ENCODE measurements around the gene BBOX1.
"Not testable (repeated sequence)": the region's sequence is repeated elsewhere in the genome, so short reads cannot be mapped to it uniquely, and the experiment has no call there.

The BBOX1 gene, protein sequence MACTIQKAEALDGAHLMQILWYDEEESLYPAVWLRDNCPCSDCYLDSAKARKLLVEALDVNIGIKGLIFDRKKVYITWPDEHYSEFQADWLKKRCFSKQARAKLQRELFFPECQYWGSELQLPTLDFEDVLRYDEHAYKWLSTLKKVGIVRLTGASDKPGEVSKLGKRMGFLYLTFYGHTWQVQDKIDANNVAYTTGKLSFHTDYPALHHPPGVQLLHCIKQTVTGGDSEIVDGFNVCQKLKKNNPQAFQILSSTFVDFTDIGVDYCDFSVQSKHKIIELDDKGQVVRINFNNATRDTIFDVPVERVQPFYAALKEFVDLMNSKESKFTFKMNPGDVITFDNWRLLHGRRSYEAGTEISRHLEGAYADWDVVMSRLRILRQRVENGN

DNA sequence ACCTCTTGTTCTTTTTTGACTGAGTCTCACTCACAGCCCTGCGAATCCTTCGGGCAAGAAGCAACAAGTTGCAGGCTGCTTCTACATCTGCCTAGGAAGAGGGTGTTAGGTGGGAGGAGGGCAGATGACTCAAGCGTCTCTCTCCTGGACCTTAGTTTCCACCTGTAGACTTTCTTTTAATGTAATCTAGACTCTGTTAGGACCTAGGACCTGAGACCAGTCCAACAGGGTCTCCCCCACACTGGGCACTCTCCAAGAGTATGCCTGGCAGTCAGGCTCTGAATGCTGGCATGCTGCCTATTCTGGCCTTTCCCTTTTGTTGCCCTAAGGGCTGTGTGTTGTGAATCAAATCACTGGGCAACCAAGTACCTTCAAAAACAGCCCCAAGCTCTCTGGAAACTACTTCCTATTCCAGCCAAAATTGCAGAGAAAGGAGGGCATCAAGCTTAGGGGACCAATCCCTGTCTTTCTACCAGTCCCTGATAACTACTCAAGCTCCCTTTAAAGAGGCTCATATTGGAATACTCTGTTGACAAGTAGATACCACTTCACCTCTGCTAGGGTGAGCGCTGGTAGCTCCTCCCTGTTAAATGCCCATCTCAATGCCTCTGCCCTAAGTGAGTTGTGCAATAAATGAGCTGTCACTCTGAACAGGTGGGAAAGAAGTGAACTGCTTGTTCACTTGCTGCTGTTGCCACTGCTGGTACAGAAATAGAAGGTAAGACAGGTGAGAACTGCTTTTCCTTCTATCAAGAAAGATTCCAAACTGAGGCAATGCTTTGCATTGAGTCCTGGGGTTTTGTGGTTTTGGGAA, at the start of gene BBOX1:
Gene BBOX1, plus strand, starts transcription at position 514 of the 814 bp plus-strand sequence. CDS start 14,616 bp downstream, outside the sequence.
- DNase-seq = peak; percentile 21

DNA sequence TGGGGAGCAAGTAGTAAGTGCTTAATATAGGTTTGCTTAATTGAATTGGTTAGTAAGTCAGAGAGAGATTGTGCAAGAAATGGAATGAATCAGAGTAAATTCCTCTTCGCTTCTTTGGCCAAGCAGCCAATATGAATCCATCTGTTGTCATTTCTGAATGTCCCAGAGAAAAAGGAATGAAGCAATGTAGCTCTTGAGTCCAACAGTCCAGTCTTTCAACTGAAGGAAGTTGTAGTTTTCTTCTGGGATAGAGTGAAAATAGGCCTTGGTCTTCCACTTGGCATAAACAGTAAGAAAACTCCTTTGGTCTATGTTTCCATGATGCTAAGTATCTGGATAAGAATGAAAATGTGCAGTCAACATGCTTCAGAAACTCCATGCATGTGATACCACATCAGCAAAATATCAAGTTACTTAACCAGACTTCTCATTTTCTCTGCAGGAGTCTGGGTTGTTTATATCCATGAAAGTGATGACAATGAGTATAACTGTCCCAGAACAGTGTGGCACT, 48.5 kb upstream of the BBOX1 start:
- DNase-seq = no peak

DNA sequence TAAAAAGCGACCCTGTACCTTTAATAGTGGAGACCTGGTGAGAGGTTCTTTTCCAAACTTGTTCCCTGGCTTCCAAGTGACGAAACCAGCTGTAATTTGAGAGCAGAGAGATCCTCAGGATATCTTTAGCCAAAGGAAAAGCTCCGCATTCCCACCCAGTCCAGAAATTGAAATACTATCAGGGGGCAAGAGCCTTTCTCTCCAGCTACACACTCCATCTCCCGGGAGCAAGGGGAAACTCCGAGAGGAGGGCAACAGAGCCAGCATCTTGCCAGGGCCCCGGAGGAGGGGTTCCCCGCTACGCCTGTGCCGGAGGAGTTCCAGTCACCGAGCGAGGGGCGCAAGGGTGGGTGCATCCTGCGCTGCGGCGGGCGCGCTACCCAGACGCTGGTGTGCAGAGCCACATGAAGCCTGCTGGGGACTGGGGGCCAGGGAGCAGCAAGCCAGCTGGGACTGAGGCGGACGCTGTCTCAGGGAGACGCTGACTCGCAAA, 46.6 kb upstream of the BBOX1 start, which contains the start of gene FIBIN:
Gene FIBIN, plus strand, starts transcription at position 148 of the 493 bp plus-strand sequence. CDS start 415 bp downstream, outside the sequence.
- no peak for DNase-seq

DNA sequence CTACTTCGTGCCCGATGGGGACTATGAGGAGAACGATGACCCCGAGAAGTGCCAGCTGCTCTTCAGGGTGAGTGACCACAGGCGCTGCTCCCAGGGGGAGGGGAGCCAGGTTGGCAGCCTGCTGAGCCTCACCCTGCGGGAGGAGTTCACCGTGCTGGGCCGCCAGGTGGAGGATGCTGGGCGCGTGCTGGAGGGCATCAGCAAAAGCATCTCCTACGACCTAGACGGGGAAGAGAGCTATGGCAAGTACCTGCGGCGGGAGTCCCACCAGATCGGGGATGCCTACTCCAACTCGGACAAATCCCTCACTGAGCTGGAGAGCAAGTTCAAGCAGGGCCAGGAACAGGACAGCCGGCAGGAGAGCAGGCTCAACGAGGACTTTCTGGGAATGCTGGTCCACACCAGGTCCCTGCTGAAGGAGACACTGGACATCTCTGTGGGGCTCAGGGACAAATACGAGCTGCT, 46.0 kb upstream of the BBOX1 start:
- DNase-seq = no peak

DNA sequence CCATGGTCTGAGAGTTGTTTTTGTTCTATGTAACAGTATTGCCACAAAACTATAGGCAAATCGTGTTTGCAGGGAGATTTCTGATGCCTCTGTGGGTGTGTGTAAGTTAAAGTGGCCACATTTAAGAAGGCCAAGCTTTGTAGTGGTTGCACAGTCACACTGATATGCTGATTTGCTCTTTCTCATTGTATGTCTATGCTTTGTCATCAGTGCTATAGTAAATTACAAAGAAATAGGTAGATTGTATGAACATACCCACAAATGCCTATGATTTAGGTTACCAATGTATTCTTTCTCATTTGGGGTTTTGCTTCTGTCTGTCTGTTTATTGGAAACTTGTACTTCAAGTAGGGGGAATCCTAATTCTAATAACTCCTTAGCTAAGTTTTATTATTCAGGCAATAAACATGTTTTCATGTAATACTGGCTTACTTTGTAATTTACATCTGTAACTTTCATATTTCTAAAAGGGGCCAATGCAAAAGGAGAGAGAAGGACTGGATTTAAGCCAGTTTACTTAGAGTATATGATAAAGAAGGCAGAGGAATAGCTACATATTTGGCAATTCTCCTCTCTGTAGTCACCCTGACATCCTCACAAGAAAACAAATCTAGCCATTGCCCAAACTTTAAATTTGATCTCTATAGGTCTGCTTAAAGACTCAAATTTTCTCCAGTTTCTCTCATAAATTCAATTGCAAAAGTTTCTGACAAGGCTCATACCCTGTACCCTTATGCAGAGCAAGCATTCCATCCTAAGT, 44.7 kb upstream of the BBOX1 start:
- no peak for DNase-seq

DNA sequence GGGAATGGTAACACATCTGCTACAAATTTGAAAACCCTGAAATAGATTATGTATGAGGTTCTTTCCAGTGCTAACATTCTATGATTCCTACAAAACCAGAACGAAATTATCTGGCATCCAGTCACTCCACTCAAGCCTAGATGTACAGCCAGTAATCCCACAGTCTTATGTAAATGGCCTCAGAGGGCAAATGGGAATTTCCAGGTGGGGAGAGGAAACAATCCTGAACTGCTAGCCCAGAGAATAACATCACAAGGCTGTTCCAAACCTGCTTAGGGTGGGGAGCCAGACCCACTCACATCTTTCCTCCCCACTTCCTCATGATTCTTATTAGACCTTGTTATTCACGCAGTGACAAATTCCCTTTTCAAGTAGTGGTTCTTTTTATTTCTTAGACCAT, 43.2 kb upstream of the BBOX1 start:
- no peak for DNase-seq

DNA sequence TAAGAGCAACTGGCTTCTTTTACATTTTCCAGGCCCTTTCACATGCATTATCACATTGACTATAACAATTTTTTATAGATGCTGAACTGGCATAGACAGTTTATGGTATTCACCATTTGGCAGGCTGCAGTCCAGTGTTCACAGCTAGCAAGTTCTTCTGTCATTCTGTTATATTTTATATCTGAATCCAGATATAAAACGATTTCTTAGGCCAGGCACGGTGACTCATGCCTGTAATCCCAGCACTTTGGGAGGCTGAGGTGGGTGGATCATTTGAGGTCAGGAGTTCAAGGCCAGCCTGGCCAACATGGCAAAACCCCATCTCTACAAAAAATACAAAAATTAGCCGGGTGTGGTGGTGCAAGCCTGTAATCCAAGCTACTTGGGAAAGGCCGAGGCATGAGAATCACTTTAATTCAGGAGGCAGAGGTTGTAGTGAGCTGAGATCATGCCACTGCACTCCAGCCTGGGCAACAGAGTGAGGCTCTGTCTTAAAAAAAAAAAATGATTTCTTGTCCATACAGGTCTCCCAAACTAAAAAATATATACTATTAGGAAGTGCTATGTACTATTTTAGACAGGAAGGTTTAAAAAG, 39.4 kb upstream of the BBOX1 start:
- not testable (repeated sequence) for DNase-seq

DNA sequence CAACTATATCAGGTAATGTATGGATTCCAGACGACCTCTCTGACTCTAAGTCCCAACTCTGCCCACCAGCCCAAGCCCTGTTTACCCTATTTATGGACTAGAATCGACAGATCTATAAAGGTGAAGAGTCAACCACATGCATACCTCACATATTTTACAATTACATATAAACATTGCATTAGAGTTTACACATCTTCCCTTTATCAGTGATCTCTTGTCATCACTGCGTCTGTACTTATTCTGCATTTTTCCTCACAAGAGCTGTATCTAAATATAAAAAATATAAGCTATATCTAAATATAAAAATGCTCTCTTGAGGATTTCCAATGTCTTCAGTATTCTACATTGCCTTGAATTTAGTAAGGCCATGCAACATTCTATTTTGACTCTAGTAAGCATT, 38.2 kb upstream of the BBOX1 start:
- no peak for DNase-seq

DNA sequence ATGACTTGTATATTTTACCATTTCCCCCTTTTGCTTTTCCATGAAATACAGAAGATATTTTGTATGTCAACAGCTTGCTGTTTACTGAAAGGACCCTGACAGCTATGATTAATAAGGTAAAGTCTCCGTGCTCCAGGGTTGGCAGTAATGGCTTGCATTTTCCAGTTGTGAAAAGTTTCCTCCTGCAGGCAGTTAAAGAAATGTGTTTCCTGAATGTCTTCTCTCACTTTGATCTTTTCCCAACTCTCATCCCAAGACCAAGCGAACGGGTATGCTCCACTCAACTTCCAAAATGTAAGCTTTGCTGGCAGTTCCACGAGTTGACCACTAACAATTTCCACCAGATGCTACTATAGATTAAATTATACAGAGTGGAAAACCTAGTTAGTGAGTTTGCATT, 37.8 kb upstream of the BBOX1 start:
- no peak for DNase-seq

DNA sequence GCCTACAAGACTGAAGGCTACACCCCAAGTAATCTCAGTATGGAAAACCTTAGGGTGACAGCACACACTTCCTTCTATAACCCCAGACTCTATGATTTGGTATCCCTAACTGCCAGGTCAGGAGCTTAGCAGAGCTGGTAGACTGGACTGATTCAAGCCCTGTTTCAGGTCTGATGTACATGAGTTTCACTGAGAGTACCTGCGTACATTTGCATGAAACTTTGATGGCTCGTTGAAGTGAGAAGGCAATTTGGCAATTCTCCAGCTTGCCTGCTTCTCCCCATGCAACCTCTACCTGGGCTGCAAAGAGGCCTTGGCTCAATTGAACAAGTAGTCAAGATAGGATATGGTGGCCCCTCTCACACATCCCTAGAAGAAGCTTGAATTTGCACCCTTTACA, 36.5 kb upstream of the BBOX1 start:
- no peak for DNase-seq

DNA sequence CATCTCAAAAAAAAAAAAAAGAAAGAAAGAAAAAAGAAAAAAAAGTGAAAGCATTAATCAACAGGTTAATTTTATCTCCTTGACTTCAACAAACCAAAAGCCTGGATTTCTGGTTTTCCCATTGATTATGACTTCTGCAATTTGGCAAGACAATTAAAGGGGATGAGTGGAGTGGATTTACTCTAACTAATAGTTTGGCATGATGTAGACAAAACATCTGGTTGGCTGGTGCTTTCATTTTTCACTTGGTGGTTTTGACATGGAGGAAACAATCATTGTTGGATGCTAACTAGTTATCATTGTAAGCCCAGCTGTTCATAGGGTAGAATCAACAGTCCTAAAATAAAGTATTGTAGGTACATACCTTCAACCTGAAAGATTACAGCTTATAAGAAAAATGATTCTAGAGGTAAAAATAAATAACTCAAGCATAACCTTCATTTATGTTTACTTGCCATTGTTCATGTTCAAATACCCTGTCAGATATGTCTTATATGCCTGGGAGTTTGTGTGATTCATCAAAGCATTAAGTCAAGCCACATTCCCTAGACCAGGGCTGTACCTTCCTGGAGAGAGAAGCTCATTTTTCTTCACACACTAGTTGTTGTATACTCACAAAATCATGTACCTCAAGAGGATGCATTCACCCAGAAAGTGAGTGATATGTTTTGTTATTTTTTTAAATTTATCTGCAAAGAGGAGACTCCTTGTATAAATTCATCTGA, 31.6 kb upstream of the BBOX1 start:
- DNase-seq = no peak

DNA sequence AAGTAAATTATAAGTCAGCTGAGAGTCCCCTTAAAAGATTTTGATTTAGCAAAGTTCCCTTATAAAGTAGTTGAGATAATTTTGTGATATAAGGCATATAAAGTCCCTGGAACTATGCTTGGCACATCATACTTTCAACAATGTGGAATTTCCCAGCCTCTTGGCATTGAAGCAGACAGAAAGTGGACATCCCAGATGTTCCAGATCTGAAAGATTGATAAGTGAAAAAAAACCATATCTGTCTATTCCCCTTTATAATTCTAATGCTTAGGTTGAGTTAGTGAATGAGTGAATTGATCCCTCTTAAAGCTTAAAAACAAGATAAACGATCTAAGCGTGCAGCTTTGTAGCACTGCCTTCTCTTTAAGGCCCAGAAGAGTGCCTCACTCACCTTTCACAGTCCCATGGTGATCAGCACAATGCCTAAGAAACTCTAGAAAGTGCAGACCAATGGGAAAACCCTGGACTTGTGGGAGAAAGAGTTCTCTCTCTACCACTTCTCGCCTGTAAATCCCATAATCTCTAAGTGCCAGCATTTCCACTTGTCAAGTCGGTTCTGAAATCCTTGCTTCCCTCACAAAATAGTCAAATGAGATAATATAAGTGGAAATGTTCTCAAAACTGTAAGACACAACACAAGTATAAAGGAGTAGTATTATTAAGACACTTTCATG, 28.9 kb upstream of the BBOX1 start:
- no peak for DNase-seq

DNA sequence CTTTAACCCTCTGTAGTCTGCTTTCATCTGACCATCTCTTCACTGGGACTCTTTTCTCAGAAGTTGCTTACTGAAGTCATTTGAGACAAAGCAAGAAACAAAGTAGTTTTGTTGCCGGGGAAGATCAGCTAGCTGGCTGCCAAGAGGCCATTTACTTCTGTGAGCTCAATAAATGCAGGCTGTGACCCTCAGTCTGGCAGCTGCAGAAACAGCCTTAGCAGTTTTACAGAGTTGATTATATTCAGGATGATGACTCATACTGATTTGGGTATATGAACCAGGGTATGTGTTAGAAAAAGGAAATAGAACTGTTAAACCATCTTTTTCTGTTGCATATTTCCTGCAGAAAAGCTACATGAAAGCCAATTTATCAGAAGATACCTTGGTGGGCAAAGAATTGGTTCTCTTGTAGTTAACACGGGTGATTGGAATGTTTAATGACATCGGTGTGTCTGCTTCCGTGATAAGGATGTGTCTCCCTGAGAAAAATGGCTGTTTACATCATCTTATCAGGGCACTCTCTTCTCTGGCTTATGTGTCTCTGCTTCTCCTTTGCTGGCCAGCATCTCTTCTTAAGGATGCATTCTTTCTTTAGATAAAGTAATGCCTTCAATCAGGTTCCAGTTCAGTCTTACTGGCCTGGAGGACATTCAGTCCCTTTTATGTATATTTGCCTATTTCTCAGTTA, 28.2 kb upstream of the BBOX1 start:
- no peak for DNase-seq

DNA sequence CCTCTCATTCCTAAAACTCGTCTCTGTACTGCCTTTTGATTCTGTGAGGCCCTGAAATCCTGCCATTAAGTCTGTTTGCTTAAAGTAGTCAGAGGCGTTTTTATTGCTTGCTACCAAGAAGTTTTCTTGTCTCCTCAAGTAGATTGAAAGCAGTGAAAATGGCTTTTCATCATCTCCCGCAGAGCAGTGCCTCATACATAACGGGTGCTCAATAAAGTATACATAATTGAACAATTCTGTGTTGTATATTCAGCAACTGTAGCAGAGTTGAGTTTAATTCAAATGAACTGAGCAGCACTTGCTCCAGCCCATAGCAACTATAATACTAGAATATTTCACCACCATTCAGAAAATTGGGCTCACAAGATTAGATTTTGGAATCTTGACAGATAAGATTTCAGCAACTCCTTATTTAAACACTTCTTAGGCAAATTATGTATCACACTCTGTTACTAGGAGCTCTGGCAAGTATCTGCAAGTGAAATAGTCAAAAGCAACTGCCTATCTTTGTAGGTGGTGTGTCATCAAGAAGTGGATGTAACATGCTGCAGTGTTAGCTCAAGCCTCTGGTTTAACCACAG, 26.7 kb upstream of the BBOX1 start:
- no peak for DNase-seq

DNA sequence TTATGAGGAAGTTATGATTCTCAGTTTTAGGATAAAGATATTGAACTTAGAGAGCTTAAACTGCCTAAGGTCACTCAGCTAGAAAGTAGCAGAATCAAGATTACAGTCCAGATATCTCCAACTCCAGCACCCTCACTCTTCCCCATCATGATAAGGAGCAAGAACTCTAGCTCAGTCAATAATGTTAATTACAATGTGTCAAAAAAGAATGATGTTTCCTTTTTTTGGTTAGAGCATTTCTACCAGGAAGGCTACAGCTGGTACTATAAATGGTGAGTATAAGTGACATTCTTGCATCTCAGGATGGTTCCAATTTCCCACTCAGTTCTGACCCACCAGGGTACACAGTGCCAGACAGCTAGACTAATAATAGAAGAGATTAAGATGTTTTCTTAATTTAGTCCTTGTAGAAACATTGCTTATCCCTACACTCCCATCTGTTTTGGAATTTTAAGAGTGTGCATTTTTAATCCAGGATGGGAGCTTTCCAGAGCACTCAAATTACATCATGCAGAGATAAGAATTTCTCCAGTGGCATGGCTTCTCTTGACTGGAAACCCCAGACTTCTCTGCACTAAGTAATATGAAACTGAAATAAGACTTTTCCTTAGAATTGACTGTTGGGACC, 21.6 kb upstream of the BBOX1 start:
- DNase-seq = no peak

DNA sequence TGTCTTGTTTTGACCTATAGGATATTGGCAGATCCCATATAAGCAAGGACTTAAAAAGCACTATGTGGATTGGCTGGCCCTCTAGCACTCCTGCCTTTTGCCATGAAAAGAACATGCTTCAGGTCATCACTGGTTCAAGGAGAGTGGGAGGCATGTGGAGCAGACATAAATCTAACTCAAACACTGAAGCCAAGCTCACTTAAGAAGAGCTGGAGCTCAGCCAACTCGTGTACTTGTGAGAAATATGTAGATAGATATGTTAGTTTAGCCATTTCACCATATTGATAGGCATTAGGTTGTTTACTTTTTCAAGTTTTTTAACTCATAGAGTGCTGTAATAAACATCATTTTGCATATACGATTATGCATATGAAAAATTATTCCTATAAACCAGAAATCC, 19.9 kb upstream of the BBOX1 start:
- no peak for DNase-seq

DNA sequence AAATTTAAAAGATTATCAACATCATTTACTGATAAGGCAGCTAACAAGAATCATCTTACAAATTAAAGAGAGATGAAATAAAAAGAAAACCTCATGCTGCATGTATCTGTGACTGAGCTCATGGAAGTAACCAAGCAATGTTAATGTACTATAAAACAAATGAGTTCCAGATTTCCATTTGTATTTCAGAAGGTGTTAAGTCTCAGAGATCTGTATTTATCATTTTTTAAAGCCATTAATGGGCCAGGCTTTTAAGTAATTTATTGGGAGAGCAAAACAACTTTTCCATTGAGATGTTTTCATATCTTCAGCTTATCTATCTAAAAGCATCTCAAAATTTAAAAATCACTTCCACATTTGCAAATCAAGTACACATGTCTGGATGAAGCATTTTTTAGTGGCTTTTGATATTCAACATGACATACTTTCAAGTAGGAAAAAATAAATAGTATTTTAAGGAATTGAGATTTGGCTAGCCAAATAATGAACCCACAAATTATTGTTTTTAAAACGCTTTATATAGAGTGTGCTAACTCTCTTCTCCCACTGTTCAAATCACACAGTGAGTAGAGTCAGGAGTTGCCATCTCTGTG, 17.9 kb upstream of the BBOX1 start:
- no peak for DNase-seq

DNA sequence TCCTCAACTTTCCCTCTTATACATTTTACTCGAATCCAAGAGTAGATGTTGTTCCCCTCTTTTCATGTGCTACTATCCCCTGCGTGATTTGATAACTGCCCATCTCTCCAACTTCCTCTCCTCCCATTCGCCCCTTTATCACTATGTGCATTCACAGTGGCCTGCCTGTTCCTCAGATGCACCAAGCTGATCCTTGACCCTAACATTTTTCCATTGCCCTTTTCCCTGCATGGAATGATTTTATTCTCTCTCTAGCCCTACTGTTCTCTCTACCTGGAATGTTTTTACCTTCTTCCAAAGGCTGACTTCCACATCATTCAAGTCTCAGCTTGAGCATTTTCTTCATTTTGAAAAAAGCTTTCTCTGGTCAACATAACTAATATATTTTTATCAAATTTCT, 15.8 kb upstream of the BBOX1 start:
- no peak for DNase-seq

DNA sequence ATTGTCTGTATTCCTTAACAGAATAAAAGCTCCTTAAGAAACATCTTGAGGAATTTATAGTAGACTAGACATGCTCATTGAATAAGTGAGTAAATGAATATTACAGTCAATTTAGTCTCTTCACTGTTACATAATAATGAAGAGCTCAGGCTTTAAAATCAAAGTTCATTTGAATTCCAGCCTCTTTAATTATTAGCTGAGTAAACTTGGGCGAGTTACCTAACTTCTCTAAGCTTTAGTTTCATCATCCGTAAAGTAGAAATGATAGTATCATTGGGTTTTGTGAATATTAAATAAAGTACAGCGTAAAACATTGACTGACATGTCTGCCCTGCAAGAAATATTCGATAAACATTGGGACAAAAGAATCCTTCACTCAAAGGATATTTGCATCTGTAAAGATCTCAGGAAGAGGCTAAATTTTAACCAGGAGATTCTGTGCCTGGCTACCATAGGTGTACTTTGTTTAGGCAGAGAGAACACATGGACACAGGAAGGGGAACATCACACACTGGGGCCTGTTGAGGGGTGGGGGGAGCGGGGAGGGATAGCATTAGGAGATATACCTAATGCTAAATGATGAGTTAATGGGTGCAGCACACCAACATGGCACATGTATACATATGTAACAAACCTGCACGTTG, 15.2 kb upstream of the BBOX1 start:
- DNase-seq = no peak
